CD4-positive, alpha-beta T cell (primary cell): Measurements from ENCODE around the gene RWDD1. TPM values are rescaled to one million over a fixed set of nuclear protein-coding genes. Genes with fewer than 3 reads are reported as not detected.

Experiments used
- ATAC-seq: fragments of 200-7000 bp; cut with Tn5 transposase; one replicate; pipeline ENCODE4 v1.10.0; 2022; ENCODE audit warnings: mild to moderate bottlenecking; ENCODE audit not compliant: poor library complexity
- CTCF ChIA-PET: fragments of 350-600 bp; sonication (Branson Sonifier 250); formaldehyde crosslinking; loops from one replicate; lab custom pipeline; 2021; ENCODE audit warnings: antibody characterized with exemption, inconsistent platforms; lab: Charles Lee
- POLR2A ChIA-PET: fragments of 350-600 bp; sonication (Branson Sonifier 250); formaldehyde crosslinking; loops from one replicate; lab custom pipeline; 2021; ENCODE audit warnings: antibody characterized with exemption, inconsistent platforms; lab: Charles Lee
- DNase-seq, 14 experiments: peaks; one replicate each; pipeline ENCODE4 v3.0.0-alpha.2; 2013 to 2020; ENCODE audit warnings: mixed read lengths in 2 of 14
- H3K27ac ChIP-seq, 2 donors: one replicate each; pipeline versions ENCODE4 v1.5.1 to v1.7.0; 2013; ENCODE audit warnings: low read length in 2 of 2, low read depth in 1 of 2, mild to moderate bottlenecking in 1 of 2
- H3K27me3 ChIP-seq, 2 experiments: 1 replicate in 1 of 2; 2 replicates in 1 of 2; pipeline versions ENCODE4 v1.6.1 to v1.7.0; 2013; ENCODE audit warnings: low read length in 2 of 2, control low read depth in 1 of 2, mild to moderate bottlenecking in 1 of 2, moderate library complexity in 1 of 2; ENCODE audit not compliant: insufficient read depth in 2 of 2, control insufficient read depth in 1 of 2
- H3K36me3 ChIP-seq: one replicate; pipeline ENCODE4 v1.6.1; 2013; ENCODE audit warnings: low read length, control low read depth; ENCODE audit not compliant: insufficient read depth
- H3K4me1 ChIP-seq: one replicate; pipeline ENCODE4 v1.6.1; 2013; ENCODE audit warnings: low read length, control low read depth; ENCODE audit not compliant: insufficient read depth
- H3K4me3 ChIP-seq: one replicate; pipeline ENCODE4 v1.5.1; 2013; ENCODE audit warnings: mild to moderate bottlenecking, low read length, moderate library complexity
- H3K9me3 ChIP-seq, 2 experiments: 1 replicate in 1 of 2; 2 replicates in 1 of 2; pipeline versions ENCODE4 v1.6.1 to v1.7.0; 2013; ENCODE audit warnings: low read length in 2 of 2, mild to moderate bottlenecking in 2 of 2, control low read depth in 1 of 2, moderate library complexity in 1 of 2; ENCODE audit not compliant: control insufficient read depth in 1 of 2, insufficient read depth in 1 of 2
- H3K27ac Mint-ChIP-seq: one replicate; pipeline ENCODE4 v1.8.0; 2020; ENCODE audit warnings: mixed read lengths
- H3K27me3 Mint-ChIP-seq: one replicate; pipeline ENCODE4 v1.8.0; 2021; ENCODE audit warnings: mixed read lengths
- H3K36me3 Mint-ChIP-seq: one replicate; pipeline ENCODE4 v1.8.0; 2021; ENCODE audit warnings: low read depth, mixed read lengths
- H3K4me1 Mint-ChIP-seq: one replicate; pipeline ENCODE4 v1.8.0; 2021; ENCODE audit warnings: low read depth, mixed read lengths
- H3K4me3 Mint-ChIP-seq: one replicate; pipeline ENCODE4 v1.8.0; 2020; ENCODE audit warnings: mild to moderate bottlenecking, mixed read lengths
- H3K9me3 Mint-ChIP-seq: one replicate; pipeline ENCODE4 v1.8.0; 2020; ENCODE audit warnings: mixed read lengths
- intact Hi-C, 2 experiments: fragments of 100-400 bp; cut with DNase I in 1 of 2; cut with micrococcal nuclease in 1 of 2; formaldehyde crosslinking; loops; one replicate each; pipeline versions ENCODE4 v1.15.1 to v1.9.0; 2023 to 2025; cut with DNase I, micrococcal nuclease
- total RNA-seq, 174 experiments: library from RNA in 2 of 174; stranded (reverse) in 2 of 174; gene quantifications; one replicate each; pipeline ENCODE4 v1.2.3 and lab custom pipeline; 2021 to 2026
- TF ChIP-seq, protein P1 (sequence below): fragments of 200-600 bp; IDR thresholded peaks from one replicate; pipeline ENCODE4 v1.8.0; 2022; ENCODE audit warnings: antibody characterized with exemption, mild to moderate bottlenecking

The RWDD1 gene
- total RNA-seq, 2 experiments from 2014 or later: 60.3 to 60.5 TPM

DNA sequence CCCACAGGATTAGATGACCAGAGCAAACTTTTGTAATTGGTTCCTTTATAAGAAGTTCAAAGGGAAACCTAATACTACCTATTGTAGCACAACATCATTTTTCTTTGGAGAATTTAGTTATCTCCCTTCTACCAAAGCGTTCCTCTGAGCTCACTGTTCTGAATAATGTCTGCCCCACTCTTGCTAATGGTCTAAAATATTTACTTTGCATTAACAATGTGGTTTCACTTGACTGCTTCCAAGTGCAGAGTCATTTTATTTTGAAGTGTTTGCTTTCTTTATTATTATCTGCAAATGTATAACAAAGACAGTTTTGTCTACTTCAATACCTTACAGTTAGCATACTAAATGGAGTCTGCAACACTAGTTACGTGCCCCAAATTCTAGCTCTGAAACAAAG lies 40.9 kb upstream of the RWDD1 start:
- ChIA-PET CTCF (interaction anchor here (0.6 kb wide), 1 partner anchor 243 kb away, joined by 3 read pairs; no protein-coding TSS in a partner anchor), POLR2A (no interaction called here)
- H3K27ac Mint-ChIP-seq: no peak overlapping the region
- no peaks in the 10 kb centered on the region for H3K4me1 Mint-ChIP-seq
- Histone ChIP-seq H3K27ac (no peak overlapping the region), H3K27me3 (peaks cover 0 to 5% of the 10 kb centered on the region in 2 experiments), H3K9me3 (no peaks in the 10 kb centered on the region), H3K36me3 (no peaks in the 10 kb centered on the region), H3K4me1 (no peaks in the 10 kb centered on the region), H3K4me3 (no peak overlapping the region)
- no peaks in the 10 kb centered on the region for H3K9me3 Mint-ChIP-seq
- ATAC-seq (no peak), DNase-seq (no peak)
- H3K36me3 Mint-ChIP-seq: no peaks in the 10 kb centered on the region
- intact Hi-C loops: loop anchor here (2.0 to 10.0 kb wide), 4 partner anchors 90 to 314 kb away; no protein-coding TSS in a partner anchor
- no peak overlapping the region for H3K4me3 Mint-ChIP-seq
- TF ChIP-seq, protein P1, sequence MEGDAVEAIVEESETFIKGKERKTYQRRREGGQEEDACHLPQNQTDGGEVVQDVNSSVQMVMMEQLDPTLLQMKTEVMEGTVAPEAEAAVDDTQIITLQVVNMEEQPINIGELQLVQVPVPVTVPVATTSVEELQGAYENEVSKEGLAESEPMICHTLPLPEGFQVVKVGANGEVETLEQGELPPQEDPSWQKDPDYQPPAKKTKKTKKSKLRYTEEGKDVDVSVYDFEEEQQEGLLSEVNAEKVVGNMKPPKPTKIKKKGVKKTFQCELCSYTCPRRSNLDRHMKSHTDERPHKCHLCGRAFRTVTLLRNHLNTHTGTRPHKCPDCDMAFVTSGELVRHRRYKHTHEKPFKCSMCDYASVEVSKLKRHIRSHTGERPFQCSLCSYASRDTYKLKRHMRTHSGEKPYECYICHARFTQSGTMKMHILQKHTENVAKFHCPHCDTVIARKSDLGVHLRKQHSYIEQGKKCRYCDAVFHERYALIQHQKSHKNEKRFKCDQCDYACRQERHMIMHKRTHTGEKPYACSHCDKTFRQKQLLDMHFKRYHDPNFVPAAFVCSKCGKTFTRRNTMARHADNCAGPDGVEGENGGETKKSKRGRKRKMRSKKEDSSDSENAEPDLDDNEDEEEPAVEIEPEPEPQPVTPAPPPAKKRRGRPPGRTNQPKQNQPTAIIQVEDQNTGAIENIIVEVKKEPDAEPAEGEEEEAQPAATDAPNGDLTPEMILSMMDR: no peak
- peaks cover 38% of the 10 kb centered on the region for H3K27me3 Mint-ChIP-seq

DNA sequence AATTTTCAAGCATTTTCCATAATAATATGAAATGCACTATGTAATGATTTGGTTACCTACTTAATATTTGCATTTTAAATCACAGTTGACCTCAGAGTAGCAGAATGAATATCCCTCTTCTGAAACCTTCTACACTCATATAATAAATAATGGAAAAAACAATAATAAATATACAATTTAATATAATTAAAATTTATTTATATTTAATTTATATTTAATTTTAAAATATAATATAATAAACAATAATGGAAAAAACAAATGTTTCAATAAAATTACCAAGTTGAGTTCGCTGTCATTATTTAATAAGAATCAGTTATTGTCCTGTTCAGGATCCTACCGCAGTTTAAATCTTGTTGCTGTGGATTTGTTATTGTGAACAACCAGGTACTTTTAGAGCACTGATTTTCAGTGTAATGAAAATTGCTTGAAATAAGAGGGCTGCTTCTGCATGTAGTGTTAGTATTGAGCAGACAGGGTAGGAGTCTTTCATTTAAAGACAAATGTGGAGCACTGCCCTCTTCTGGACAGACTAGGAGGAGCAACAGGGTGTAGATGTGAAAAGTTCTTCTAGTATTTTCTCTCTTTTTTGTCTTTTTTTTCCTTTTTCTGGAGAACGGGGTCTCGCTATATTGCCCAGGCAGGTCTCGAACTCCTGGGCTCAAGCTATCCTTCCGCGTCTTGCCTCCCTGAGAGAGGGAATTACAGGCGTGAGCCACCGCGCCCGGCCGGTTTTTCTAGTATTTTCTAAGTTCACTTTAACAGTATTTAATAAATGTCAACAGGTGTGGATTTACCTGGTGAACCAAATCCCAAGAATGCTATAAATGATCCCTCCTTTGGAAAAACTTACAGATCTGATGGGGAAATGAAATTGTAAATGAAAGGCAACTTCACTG lies 39.4 kb upstream of the RWDD1 start:
- Mint-ChIP-seq H3K36me3 (no peaks in the 10 kb centered on the region), H3K27me3 (peaks cover 38% of the 10 kb centered on the region), H3K27ac (no peak overlapping the region), H3K4me1 (no peaks in the 10 kb centered on the region), H3K4me3 (no peak overlapping the region), H3K9me3 (no peaks in the 10 kb centered on the region)
- ATAC-seq: peak; percentile 99
- H3K4me3 ChIP-seq: no peak overlapping the region
- peaks cover 0 to 5% of the 10 kb centered on the region in 2 experiments for H3K27me3 ChIP-seq
- CTCF ChIA-PET: interaction anchor here (1.0 kb wide), 2 partner anchors 244 to 253 kb away, joined by 3 to 4 read pairs; partner anchors contain the start of gene TSPYL1
- intact Hi-C loops: loop anchor here (1.0 to 10.0 kb wide), 8 partner anchors 91 to 315 kb away; no protein-coding TSS in a partner anchor
- no peaks in the 10 kb centered on the region for H3K36me3 ChIP-seq
- POLR2A ChIA-PET: no interaction called here
- TF ChIP-seq, protein P1: peak; percentile 83
- H3K9me3 ChIP-seq: no peaks in the 10 kb centered on the region
- H3K4me1 ChIP-seq: no peaks in the 10 kb centered on the region
- no peak overlapping the region for H3K27ac ChIP-seq
- peak; percentile 31 to 83 (median 52) for DNase-seq

DNA sequence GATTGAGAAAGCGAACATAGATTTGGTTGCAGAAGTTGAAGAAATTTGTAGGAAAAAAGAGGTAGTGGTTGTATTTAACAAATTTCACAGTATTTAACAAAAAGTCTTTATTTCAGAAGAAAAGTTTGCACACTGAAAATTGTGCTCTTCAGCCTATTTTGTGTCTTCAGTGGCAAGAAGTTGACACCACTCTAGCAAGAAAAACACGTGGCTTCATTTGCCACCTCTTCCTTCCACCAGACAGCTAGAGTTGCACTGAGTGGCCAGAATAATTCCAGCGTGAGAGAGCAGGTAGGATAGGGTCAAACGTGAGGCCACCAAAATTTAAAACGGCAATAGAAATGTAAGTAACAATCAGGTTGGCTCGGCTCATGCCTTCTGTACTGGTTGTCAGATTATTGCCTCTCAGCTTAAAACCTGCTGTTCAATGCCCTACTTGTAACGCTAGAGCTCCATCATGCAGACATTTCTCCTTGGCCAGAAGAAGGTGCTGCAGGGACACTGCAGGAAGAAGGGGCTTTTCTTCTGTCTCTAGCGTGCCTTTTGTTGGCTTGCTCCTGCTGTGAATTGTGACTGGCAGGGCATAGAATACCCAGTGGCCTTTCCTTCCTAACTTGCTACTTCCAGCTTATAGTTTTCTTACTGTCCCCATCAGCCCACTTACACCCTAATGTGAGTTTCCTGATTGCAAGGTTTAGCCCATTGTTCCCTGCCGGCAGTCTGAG lies 37.9 kb upstream of the RWDD1 start:
- intact Hi-C loops: loop anchor here (5.0 to 10.0 kb wide), 3 partner anchors 266 to 316 kb away; no protein-coding TSS in a partner anchor
- H3K4me1 Mint-ChIP-seq: no peaks in the 10 kb centered on the region
- POLR2A ChIA-PET: no interaction called here

More for the DNA sequence above, 37.9 kb upstream of the RWDD1 start:
- Histone ChIP-seq H3K4me1 (no peaks in the 10 kb centered on the region), H3K4me3 (no peak overlapping the region), H3K27ac (no peak overlapping the region), H3K36me3 (no peaks in the 10 kb centered on the region), H3K27me3 (peaks cover 0 to 5% of the 10 kb centered on the region in 2 experiments), H3K9me3 (no peaks in the 10 kb centered on the region)
- no peak for DNase-seq
- no peaks in the 10 kb centered on the region for H3K36me3 Mint-ChIP-seq
- H3K9me3 Mint-ChIP-seq: no peaks in the 10 kb centered on the region
- ATAC-seq: no peak
- H3K4me3 Mint-ChIP-seq: no peak overlapping the region
- peaks cover 34% of the 10 kb centered on the region for H3K27me3 Mint-ChIP-seq
- TF ChIP-seq, protein P1: no peak
- H3K27ac Mint-ChIP-seq: no peak overlapping the region
- CTCF ChIA-PET: interaction anchor here (0.7 to 2.8 kb wide), 2 partner anchors 28 to 265 kb away, joined by 3 to 17 read pairs; no protein-coding TSS in a partner anchor
